ENCODE data around the gene CMPK2.

CMPK2 gene

GRCh38 chr2:6824962-6825361 lies 40.7 kb downstream of the CMPK2 start:
- Histone ChIP-seq H3K4me1 (ENCODE audit: insufficient read depth, low read length, severe bottlenecking) (no peaks in the 10 kb centered on the region), H3K27ac (ENCODE audit: low read depth, low read length, poor library complexity, severe bottlenecking) (no peak overlapping the region), H3K79me2 (ENCODE audit: insufficient read depth, low read length) (no peaks in the 10 kb centered on the region), H2AFZ (ENCODE audit: low read length) (no peak overlapping the region), H3K36me3 (ENCODE audit: insufficient read depth, low read length) (no peaks in the 10 kb centered on the region), H3K9ac (ENCODE audit: low read length) (no peak overlapping the region), H3K4me2 (ENCODE audit: low read length) (no peak overlapping the region), H3K9me2 (ENCODE audit: low read depth, low read length) (no peaks in the 10 kb centered on the region), H3F3A (ENCODE audit: insufficient read depth, low read length) (no peaks in the 10 kb centered on the region), H3K27me3 (ENCODE audit: insufficient read depth, low read length) (no peaks in the 10 kb centered on the region), H3K9me3 (ENCODE audit: low read length) (no peaks in the 10 kb centered on the region), H3K4me3 (ENCODE audit: low read depth, low read length, poor library complexity, severe bottlenecking) (no peak overlapping the region), H4K20me1 (ENCODE audit: insufficient read depth, low read length) (no peaks in the 10 kb centered on the region)
- TF ChIP-seq EZH2 (IDR thresholded peaks at IDR 0.05; ENCODE audit: borderline replicate concordance, low read length) (no peak), CTCF (IDR thresholded peaks at IDR 0.05; ENCODE audit: low read length) (no peak)

GRCh38 chr2:6823111-6823510 lies 42.6 kb downstream of the CMPK2 start:
- Histone ChIP-seq H3K36me3 (ENCODE audit: insufficient read depth, low read length) (no peaks in the 10 kb centered on the region), H4K20me1 (ENCODE audit: insufficient read depth, low read length) (no peaks in the 10 kb centered on the region), H3K4me2 (ENCODE audit: low read length) (no peak overlapping the region), H3K4me1 (ENCODE audit: insufficient read depth, low read length, severe bottlenecking) (no peaks in the 10 kb centered on the region), H3K9ac (ENCODE audit: low read length) (no peak overlapping the region), H3K27ac (ENCODE audit: low read depth, low read length, poor library complexity, severe bottlenecking) (no peak overlapping the region), H2AFZ (ENCODE audit: low read length) (no peak overlapping the region), H3K27me3 (ENCODE audit: insufficient read depth, low read length) (0 out of 2 replicates have a peak, but pooled peaks cover 6% of the 10 kb centered on the region), H3K79me2 (ENCODE audit: insufficient read depth, low read length) (no peaks in the 10 kb centered on the region), H3K9me2 (ENCODE audit: low read depth, low read length) (no peaks in the 10 kb centered on the region), H3F3A (ENCODE audit: insufficient read depth, low read length) (no peaks in the 10 kb centered on the region), H3K4me3 (ENCODE audit: low read depth, low read length, poor library complexity, severe bottlenecking) (no peak overlapping the region), H3K9me3 (ENCODE audit: low read length) (no peaks in the 10 kb centered on the region)
- TF ChIP-seq CTCF (IDR thresholded peaks at IDR 0.05; ENCODE audit: low read length) = no peak

GRCh38 chr2:6822406-6822805 lies 43.3 kb downstream of the CMPK2 start:
- H3K4me1 ChIP-seq (ENCODE audit: insufficient read depth, low read length, severe bottlenecking) = no peaks in the 10 kb centered on the region
- no peak overlapping the region for H2AFZ ChIP-seq (ENCODE audit: low read length)
- H3K9me3 ChIP-seq (ENCODE audit: low read length) = no peaks in the 10 kb centered on the region

More at GRCh38 chr2:6822406-6822805, 43.3 kb downstream of the CMPK2 start:
- Histone ChIP-seq H3K27ac (ENCODE audit: low read depth, low read length, poor library complexity, severe bottlenecking) (no peak overlapping the region), H3K79me2 (ENCODE audit: insufficient read depth, low read length) (no peaks in the 10 kb centered on the region), H3K27me3 (ENCODE audit: insufficient read depth, low read length) (0 out of 2 replicates have a peak, but pooled peaks cover 6% of the 10 kb centered on the region), H3K4me2 (ENCODE audit: low read length) (no peak overlapping the region), H3K4me3 (ENCODE audit: low read depth, low read length, poor library complexity, severe bottlenecking) (no peak overlapping the region), H3F3A (ENCODE audit: insufficient read depth, low read length) (no peaks in the 10 kb centered on the region), H3K9me2 (ENCODE audit: low read depth, low read length) (no peaks in the 10 kb centered on the region), H4K20me1 (ENCODE audit: insufficient read depth, low read length) (no peaks in the 10 kb centered on the region), H3K36me3 (ENCODE audit: insufficient read depth, low read length) (no peaks in the 10 kb centered on the region), H3K9ac (ENCODE audit: low read length) (no peak overlapping the region)
- TF ChIP-seq CTCF (IDR thresholded peaks at IDR 0.05; ENCODE audit: low read length) (no peak), EZH2 (IDR thresholded peaks at IDR 0.05; ENCODE audit: borderline replicate concordance, low read length) (no peak)

All from OCI-LY1 (cell line).